CD4-positive, alpha-beta T cell treated with Interferon alpha-2 for 1 hour (primary cell): ENCODE results near the gene MTHFD1.

Experiments used
- DNase-seq, 2 donors: peaks; one replicate each; pipeline ENCODE4 v3.0.0-alpha.2; 2020 to 2022

MTHFD1 gene

GRCh38 chr14:64454671-64455070, 66.5 kb downstream of the MTHFD1 start:
- no peak for DNase-seq

GRCh38 chr14:64459405-64460136, 71.4 kb downstream of the MTHFD1 start:
- DNase-seq: no peak

GRCh38 chr14:64461221-64461620, 73.1 kb downstream of the MTHFD1 start:
- no peak for DNase-seq

GRCh38 chr14:64463195-64463594, 75.0 kb downstream of the MTHFD1 start:
- DNase-seq: no peak

GRCh38 chr14:64463873-64464272, 75.7 kb downstream of the MTHFD1 start:
- DNase-seq: no peak

DNA sequence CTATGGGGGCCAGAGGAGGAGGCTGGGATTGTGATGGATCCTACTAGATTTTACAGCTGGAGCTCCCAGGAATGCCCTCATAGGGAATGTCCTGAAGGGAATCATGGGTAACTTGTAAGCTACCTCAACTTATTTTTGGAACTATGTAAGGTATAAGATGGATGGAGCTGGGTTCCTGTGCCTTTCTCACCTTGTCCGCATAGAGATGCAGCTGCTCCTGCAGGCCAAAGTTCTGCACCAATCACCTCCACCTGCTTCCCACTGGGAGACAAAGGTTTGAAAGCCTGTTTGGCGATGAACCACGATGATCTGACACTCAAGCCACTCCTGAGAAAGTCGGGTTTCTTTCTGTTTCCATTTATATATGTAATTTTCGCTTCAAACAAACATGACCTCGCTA, 76.5 kb downstream of the MTHFD1 start:
- DNase-seq: no peak

GRCh38 chr14:64465191-64465822, 77.2 kb downstream of the MTHFD1 start, which contains the start of gene AKAP5:
TSS of gene AKAP5 (plus strand) at chr14:64465499. CDS start at chr14:64468395, 2,896 bp downstream.
- peak; percentile 63 to 78 for DNase-seq

DNA sequence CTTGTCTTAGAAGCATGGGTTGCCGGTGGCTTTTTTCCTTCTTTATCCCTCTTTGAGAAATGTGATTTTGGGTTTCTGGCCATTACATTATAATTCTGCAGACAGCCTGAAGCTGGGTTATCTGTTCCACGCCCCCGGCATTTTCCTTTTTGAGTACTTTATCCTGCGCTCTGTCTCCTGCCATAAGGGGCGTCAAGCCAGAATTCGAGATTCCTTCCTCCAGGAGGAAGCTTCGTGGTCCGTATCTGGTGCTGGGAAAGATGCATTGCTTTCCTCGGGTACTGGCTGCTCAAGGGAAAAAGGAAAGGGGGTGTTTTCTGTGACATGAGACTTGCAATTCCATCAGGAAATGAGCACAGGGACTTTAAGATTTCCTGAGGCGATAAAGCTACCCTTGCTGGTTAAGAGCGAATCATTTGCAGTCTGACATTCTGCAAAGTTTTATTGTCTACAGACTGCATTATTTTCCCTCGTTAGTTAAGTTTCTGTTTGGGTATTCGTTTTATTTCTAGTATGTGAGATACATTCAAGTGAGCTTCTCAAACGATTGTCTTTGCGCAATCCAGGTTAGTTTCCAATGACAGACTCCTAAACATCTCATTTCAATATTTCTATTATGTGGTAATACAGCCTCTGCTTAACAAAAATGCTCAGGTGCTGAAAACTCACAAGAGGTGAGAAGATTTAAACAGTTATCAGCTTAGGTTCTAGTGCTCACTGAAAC, 77.8 kb downstream of the MTHFD1 start:
- DNase-seq: no peak

GRCh38 chr14:64467101-64467500, 78.9 kb downstream of the MTHFD1 start:
- DNase-seq: no peak

DNA sequence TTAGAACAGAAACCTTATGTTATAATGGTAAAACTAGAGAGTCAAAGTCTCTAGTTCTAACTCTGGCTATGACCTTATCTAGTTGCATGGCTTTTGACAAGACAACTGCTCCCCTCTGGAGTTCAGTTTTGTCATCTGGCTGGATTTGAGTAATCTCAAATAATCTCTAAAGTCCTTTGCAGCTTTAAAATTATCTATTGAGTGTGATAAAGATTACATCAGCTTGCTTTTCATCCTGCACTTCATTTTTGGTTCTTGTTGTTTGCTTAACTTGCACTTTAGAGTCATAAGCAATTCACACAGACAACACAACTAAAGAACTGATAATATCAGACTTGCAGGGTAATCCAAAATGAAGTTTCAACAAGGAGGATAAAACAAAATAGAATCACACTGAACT, 79.4 kb downstream of the MTHFD1 start:
- DNase-seq: no peak

GRCh38 chr14:64468451-64468850, 80.3 kb downstream of the MTHFD1 start:
- DNase-seq: no peak

DNA sequence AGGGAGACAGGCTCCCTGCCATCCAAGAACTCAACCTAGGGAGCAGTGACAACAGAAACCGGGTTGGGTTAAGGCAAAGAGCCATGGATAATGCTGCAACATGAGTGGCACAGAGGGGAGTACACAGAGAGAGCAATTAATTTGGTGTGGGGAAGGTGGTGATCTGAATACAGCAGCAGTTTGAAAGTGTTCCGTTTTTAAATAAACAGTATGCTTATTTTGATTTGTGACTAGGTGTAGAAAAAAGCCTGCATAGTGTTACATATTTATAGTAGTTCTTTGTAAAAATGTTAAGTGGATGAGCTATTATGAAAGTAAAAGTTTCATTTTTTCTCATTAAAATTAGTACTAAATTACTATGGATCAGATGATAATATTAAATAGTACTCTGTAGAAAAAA, 85.9 kb downstream of the MTHFD1 start:
- DNase-seq: no peak

- no peak for DNase-seq
Observed at GRCh38 chr14:64474698-64475097, 86.5 kb downstream of the MTHFD1 start.

DNA sequence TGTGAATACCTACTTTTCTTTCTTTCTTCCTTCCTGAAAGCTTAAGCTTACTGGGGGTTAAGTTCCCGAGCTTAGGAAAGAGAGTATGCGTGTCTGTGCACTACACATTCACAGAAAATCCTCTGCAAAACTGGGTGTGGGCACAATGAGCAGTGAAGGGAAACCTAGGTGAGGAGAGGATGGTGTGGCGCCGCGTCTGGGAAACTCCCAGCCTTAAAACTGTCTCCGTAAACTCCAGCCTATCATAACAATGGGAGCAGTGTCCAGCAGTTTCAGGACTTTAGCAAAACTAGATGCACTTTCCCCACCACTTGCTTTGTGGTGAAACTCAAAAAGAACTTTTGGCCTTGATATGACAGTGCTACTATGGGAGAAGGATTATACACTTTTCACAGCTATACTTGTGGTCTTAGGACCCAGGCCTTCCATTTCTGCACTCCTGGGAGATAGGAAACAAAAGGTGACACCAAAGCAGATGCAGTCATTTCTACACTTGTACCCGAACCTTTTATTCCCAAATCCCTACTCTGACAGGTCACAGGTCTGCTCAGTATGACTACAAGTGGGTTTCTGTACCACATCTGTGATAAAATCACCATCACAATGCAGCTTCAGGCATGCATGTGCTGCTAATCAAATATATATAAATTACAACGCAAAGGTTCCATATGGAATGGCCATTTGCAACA, 87.6 kb downstream of the MTHFD1 start:
- DNase-seq: no peak

DNA sequence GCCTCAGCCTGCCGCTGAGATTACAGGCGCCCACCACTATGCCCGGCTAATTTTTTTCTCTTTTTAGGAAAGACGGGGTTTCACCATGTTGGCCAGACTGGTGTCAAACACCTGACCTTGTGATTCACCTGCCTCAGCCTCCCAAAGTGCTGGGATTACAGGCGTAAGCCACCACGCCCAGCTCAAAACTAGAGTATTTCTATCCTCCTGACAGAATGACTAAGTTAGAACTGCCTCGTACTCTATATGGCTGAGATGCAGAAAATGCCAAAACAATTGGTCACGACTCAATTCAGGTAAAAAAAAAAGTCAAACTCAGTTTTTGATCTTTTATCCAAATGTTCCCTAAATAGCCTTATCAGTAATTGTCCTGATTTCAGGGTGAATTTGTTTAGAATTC, 88.3 kb downstream of the MTHFD1 start:
- no peak for DNase-seq

- peak in 1 of 2 donors; percentile 64 for DNase-seq
Observed at GRCh38 chr14:64478634-64479250, 90.6 kb downstream of the MTHFD1 start.

DNA sequence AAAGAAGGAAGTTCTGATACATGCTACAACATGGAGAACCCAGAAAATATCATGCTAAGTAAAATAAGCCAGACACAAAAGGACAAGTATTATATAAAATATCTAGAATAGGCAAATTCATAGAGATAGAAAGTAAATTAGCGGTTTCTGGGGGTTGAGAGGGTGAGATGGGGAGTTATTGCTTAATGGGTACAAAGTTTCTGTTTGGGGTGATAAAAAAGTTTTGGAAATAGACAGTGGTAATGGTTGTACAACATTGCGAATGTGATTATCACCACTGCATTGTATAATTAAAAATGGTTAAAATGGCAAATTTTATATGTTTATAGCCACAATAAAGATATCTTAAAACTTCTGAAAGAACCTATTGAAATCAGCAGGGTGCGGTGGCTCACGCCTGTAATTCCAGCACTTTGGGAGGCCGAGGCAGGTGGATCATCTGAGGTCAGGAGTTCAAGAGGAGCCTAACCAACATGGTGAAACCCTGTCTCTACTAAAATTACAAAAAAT, 100.5 kb downstream of the MTHFD1 start:
- DNase-seq: no peak

- DNase-seq: no peak
Observed at GRCh38 chr14:64491637-64492036, 103.5 kb downstream of the MTHFD1 start.

DNA sequence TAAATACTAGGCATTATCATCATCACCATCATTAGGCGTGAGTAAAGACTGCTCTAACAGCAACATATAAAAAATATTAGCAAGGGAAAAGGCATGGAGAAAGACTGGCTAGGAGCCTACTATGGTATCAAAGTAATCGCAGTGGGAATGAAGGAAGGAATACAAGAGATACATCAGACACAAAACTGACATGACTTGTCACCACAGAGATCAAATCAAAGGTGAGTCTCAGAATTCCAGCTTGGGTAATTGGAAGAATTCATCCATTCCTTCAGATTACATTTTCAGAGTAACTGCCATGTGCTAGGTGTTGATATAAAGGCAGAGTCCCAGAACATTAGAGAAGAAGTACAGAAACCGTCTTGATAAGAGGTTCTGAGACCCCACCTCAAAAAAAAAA, 105.3 kb downstream of the MTHFD1 start:
- DNase-seq: no peak

- no peak for DNase-seq
Observed at GRCh38 chr14:64495252-64495651, 107.1 kb downstream of the MTHFD1 start.

- DNase-seq: no peak
Observed at GRCh38 chr14:64496764-64497163, 108.6 kb downstream of the MTHFD1 start.

- no peak for DNase-seq
Observed at GRCh38 chr14:64500088-64500487, 111.9 kb downstream of the MTHFD1 start.
